PFSK-1 (cell line): Measurements from ENCODE around the gene NUP214.

Source experiments
- FOXP2 ChIP-seq: optimal IDR thresholded peaks from 2 replicates; pipeline ENCODE3; 2011; ENCODE audit warnings: borderline replicate concordance, control low read depth, inconsistent platforms; ENCODE audit not compliant: insufficient read depth; ENCODE audit errors: extremely low read length, extremely low read depth
- POLR2AphosphoS5 ChIP-seq: IDR thresholded peaks from 2 replicates; pipeline ENCODE4 v1.6.1; 2012; ENCODE audit warnings: low read depth, mild to moderate bottlenecking, control low read depth, low read length, moderate library complexity
- SIN3A ChIP-seq: IDR thresholded peaks from 2 replicates; pipeline ENCODE4 v1.6.1; 2012; ENCODE audit warnings: mild to moderate bottlenecking, low read length, moderate library complexity, borderline replicate concordance; ENCODE audit not compliant: insufficient read depth
- TAF1 ChIP-seq: IDR thresholded peaks from 2 replicates; pipeline ENCODE4 v1.6.1; 2012; ENCODE audit warnings: low read length, control low read depth, borderline replicate concordance; ENCODE audit not compliant: insufficient read depth
- TF ChIP-seq, protein P1 (sequence below), 2 experiments: IDR thresholded peaks; 2 replicates each; pipeline versions ENCODE4 v1.6.1 to v1.8.0; 2011 to 2012; ENCODE audit warnings: low read depth in 2 of 2, low read length in 2 of 2, control low read depth in 1 of 2, inconsistent platforms in 1 of 2, mild to moderate bottlenecking in 1 of 2, moderate library complexity in 1 of 2; ENCODE audit not compliant: insufficient read depth in 1 of 2

NUP214 gene

DNA sequence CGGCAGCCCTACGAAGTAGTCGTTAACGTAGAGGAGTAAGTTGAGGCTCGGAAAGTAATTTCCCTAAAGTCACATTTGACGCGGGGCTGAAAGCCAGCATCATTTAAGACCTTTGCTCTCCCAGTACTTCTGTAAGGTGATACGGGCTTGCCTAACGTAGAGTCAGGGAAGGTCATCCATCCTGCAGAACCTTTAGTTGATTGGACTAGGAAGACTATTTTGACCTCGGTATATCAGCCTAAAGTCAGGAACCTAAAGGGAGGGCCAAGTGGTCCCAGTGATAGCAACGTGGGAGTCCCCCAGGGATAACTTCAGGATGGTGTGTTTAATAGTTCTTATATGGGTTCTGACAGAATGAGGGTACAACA lies 657 bp downstream of the NUP214 start:
- no peak for TF ChIP-seq SIN3A
- TF ChIP-seq, protein P1, sequence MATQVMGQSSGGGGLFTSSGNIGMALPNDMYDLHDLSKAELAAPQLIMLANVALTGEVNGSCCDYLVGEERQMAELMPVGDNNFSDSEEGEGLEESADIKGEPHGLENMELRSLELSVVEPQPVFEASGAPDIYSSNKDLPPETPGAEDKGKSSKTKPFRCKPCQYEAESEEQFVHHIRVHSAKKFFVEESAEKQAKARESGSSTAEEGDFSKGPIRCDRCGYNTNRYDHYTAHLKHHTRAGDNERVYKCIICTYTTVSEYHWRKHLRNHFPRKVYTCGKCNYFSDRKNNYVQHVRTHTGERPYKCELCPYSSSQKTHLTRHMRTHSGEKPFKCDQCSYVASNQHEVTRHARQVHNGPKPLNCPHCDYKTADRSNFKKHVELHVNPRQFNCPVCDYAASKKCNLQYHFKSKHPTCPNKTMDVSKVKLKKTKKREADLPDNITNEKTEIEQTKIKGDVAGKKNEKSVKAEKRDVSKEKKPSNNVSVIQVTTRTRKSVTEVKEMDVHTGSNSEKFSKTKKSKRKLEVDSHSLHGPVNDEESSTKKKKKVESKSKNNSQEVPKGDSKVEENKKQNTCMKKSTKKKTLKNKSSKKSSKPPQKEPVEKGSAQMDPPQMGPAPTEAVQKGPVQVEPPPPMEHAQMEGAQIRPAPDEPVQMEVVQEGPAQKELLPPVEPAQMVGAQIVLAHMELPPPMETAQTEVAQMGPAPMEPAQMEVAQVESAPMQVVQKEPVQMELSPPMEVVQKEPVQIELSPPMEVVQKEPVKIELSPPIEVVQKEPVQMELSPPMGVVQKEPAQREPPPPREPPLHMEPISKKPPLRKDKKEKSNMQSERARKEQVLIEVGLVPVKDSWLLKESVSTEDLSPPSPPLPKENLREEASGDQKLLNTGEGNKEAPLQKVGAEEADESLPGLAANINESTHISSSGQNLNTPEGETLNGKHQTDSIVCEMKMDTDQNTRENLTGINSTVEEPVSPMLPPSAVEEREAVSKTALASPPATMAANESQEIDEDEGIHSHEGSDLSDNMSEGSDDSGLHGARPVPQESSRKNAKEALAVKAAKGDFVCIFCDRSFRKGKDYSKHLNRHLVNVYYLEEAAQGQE (IDR thresholded peaks at IDR 0.05; ENCODE audit: insufficient read depth in 1 of 2, low read depth in 2 of 2, low read length in 2 of 2), result no peak
- TF ChIP-seq TAF1, result no peak
- TF ChIP-seq POLR2AphosphoS5, result no peak
- TF ChIP-seq FOXP2, result no peak

DNA sequence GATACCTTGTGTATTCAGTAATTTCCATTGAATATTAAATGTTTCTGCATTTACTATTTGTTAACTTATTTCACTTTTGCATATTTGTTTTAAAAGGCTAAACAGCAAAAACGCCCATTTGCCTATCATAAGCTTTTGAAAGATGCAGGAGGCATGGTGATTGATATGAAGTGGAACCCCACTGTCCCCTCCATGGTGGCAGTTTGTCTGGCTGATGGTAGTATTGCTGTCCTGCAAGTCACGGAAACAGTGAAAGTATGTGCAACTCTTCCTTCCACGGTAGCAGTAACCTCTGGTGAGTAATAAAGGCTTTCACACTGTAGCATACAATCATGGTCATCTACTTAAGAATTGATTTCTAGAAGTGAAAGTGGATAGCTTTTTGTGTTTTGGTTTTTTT lies 3.8 kb downstream of the NUP214 start:
- TF ChIP-seq POLR2AphosphoS5 (no peak), FOXP2 (no peak), TAF1 (no peak), SIN3A (no peak)
- TF ChIP-seq, protein P1 (IDR thresholded peaks at IDR 0.05; ENCODE audit: insufficient read depth in 1 of 2, low read depth in 2 of 2, low read length in 2 of 2), result no peak

DNA sequence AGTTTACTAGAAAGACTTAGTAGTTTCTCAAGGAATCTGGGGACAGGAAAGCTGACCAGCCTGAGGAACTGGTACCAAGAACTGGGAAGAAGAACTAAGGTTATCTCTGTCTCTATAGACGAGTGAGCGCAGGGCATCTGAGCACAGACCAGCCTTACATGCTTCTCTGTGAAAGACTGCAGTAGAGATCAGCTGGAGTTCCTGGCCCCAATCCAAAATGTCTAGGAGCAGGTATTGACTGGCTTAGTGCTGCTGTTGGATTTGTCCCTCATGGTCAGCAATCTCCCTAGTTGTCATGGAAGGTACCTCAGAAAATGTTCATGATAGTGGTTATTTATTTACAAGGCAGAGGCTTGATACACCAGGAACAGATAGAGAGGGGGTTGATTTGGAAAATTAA lies 13.3 kb downstream of the NUP214 start:
- no peak for TF ChIP-seq FOXP2
- TF ChIP-seq TAF1, result no peak
- TF ChIP-seq POLR2AphosphoS5, result no peak
- TF ChIP-seq SIN3A, result no peak
- TF ChIP-seq, protein P1 (IDR thresholded peaks at IDR 0.05; ENCODE audit: insufficient read depth in 1 of 2, low read depth in 2 of 2, low read length in 2 of 2), result no peak

DNA sequence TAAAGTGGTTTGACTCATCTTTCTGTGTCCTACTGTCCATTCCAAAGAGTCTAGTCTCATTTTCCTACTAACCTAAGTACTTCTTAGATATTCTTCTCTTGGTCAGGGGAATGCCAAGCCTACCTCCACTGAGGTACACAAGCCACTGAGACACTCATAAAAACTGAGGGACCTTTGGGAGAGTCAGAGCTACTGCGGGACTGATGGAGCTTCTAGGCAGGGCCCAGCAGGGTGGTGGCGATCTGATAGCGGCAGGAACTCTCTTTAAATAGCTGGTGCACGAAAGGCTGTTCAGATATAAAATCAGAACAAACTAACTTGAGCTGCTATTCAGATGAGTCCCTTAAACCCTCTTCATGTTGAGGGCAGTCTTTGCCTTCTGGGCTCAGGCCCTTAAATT lies 14.7 kb downstream of the NUP214 start:
- TF ChIP-seq FOXP2, result no peak
- no peak for TF ChIP-seq SIN3A
- no peak for TF ChIP-seq POLR2AphosphoS5
- no peak for TF ChIP-seq TAF1
- TF ChIP-seq, protein P1 (IDR thresholded peaks at IDR 0.05; ENCODE audit: insufficient read depth in 1 of 2, low read depth in 2 of 2, low read length in 2 of 2), result no peak

DNA sequence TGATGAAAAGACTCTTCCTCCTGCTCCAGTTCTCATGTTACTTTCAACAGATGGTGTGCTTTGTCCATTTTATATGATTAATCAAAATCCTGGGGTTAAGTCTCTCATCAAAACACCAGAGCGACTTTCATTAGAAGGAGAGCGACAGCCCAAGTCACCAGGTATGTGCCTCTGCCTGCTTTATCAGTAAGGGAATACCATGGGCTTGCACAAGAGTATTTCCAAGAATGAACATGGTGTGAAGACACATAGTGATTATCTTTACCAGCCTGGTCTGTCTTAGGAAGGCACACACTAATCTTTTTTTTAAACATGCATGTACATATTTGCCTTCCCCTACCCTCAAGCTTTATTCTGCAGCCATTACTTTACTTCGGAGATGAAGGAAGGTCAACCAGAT lies 15.2 kb downstream of the NUP214 start:
- no peak for TF ChIP-seq TAF1
- TF ChIP-seq SIN3A, result no peak
- no peak for TF ChIP-seq POLR2AphosphoS5
- TF ChIP-seq, protein P1 (IDR thresholded peaks at IDR 0.05; ENCODE audit: insufficient read depth in 1 of 2, low read depth in 2 of 2, low read length in 2 of 2), result no peak
- TF ChIP-seq FOXP2, result no peak
